NCI-H526 (cell line): ENCODE results near the gene PLPP7.
"Not testable (repeated sequence)": the region's sequence is repeated elsewhere in the genome, so short reads cannot be mapped to it uniquely, and the experiment has no call there.

Experiments
- DNase-seq, 2 experiments: peaks; one replicate each; lab custom pipeline; 2025; lab: John Stamatoyannopoulos, UW

PLPP7 gene

GRCh38 chr9:131331996-131332395 is 42.5 kb downstream of the PLPP7 start:
- DNase-seq = not testable (repeated sequence)

- DNase-seq = no peak
Measured at GRCh38 chr9:131333771-131334628, 44.5 kb downstream of the PLPP7 start.

- DNase-seq = no peak
Measured at GRCh38 chr9:131334629-131335367, 45.3 kb downstream of the PLPP7 start.

GRCh38 chr9:131335368-131335755 is 45.8 kb downstream of the PLPP7 start:
- DNase-seq = no peak

GRCh38 chr9:131337131-131337848 is 47.8 kb downstream of the PLPP7 start:
- DNase-seq = no peak

- not testable (repeated sequence) for DNase-seq
Measured at GRCh38 chr9:131339212-131339611, 49.7 kb downstream of the PLPP7 start.

- DNase-seq = not testable (repeated sequence)
Measured at GRCh38 chr9:131344931-131345535, 55.5 kb downstream of the PLPP7 start.

GRCh38 chr9:131346559-131346958 is 57.0 kb downstream of the PLPP7 start:
- DNase-seq = no peak

- DNase-seq = no peak
Measured at GRCh38 chr9:131347376-131348020, 58.0 kb downstream of the PLPP7 start.

- no peak for DNase-seq
Measured at GRCh38 chr9:131348631-131349521, 59.4 kb downstream of the PLPP7 start.

- DNase-seq = peak in 1 of 2 experiments; percentile 22
Measured at GRCh38 chr9:131349522-131349880, 60.0 kb downstream of the PLPP7 start.

- DNase-seq = peak; percentile 36 to 89
Measured at GRCh38 chr9:131349881-131350563, 60.5 kb downstream of the PLPP7 start.

- not testable (repeated sequence) for DNase-seq
Measured at GRCh38 chr9:131356479-131356878, 67.0 kb downstream of the PLPP7 start.

GRCh38 chr9:131358556-131358955 is 69.0 kb downstream of the PLPP7 start:
- no peak for DNase-seq
